Lung (tissue), 12 donors: ENCODE measurements around the gene KITLG. TPM values are rescaled to one million over a fixed set of nuclear protein-coding genes. Genes with fewer than 3 reads are reported as not detected.
A peak's percentile ranks its signal among the peaks of the same experiment; 100 is the strongest.

Experiments used
- ATAC-seq: fragments of 200-7000 bp; cut with Tn5 transposase; one replicate; pipeline ENCODE4 v1.9.1; 2020; ENCODE audit warnings: moderate number of reproducible peaks; ENCODE audit not compliant: insufficient read depth, low FRiP score
- DNase-seq, 3 donors: peaks; one replicate each; pipeline ENCODE4 v3.0.0-alpha.2; 2013 to 2017
- H3K27ac ChIP-seq, 2 donors: one replicate each; pipeline ENCODE4 v1.5.1; 2013; ENCODE audit warnings: mild to moderate bottlenecking in 2 of 2, moderate library complexity in 2 of 2, control low read depth in 1 of 2, inconsistent platforms in 1 of 2, low read depth in 1 of 2, low read length in 1 of 2
- H3K27me3 ChIP-seq, 3 donors: one replicate each; pipeline ENCODE4 v1.5.1; 2013; ENCODE audit warnings: low read length in 2 of 3; ENCODE audit not compliant: control insufficient read depth in 3 of 3, insufficient read depth in 3 of 3
- H3K36me3 ChIP-seq, 4 donors: one replicate each; pipeline ENCODE4 v1.5.1; 2013; ENCODE audit warnings: low read length in 4 of 4, mild to moderate bottlenecking in 1 of 4, moderate library complexity in 1 of 4; ENCODE audit not compliant: control insufficient read depth in 4 of 4, insufficient read depth in 4 of 4
- H3K4me1 ChIP-seq, 5 donors: one replicate each; pipeline ENCODE4 v1.5.1; 2013; ENCODE audit warnings: low read length in 5 of 5, mild to moderate bottlenecking in 2 of 5, moderate library complexity in 1 of 5; ENCODE audit not compliant: control insufficient read depth in 5 of 5, insufficient read depth in 5 of 5
- H3K4me3 ChIP-seq: one replicate; pipeline ENCODE4 v1.5.1; 2013; ENCODE audit warnings: mild to moderate bottlenecking, control low read depth, moderate library complexity
- H3K9ac ChIP-seq, 2 donors: one replicate each; pipeline ENCODE4 v1.5.1; 2013; ENCODE audit warnings: low read length in 2 of 2, control low read depth in 1 of 2; ENCODE audit not compliant: insufficient read depth in 1 of 2
- H3K9me3 ChIP-seq, 4 donors: one replicate each; pipeline ENCODE4 v1.5.1; 2013; ENCODE audit warnings: low read length in 3 of 4, mild to moderate bottlenecking in 1 of 4, moderate library complexity in 1 of 4; ENCODE audit not compliant: control insufficient read depth in 4 of 4, insufficient read depth in 3 of 4
- WGBS, 2 donors: extraction: QIAGEN DNeasy Blood & Tissue Kit; methylation state at CpG; one replicate each; pipeline ENCODE4 v1.1.7; 2013; 5-methylcytosine and 5-hydroxymethylcytosine counted together
- polyA plus RNA-seq, 2 donors: library from polyadenylated mRNA; stranded (reverse); fragments of 200-250 nt; gene quantifications; one replicate each; pipeline ENCODE4 v1.2.1, GENCODE V29; 2013
- total RNA-seq, 2 donors: library from RNA; depleted of rRNA in 1 of 2; stranded (reverse); fragments of >200 nt in 1 of 2; gene quantifications; one replicate each; pipeline ENCODE4 v1.2.1, GENCODE V29; 2014 to 2021
- TF ChIP-seq, protein P1 (sequence below): IDR thresholded peaks from 2 replicates; pipeline ENCODE4 v1.5.1; 2012; ENCODE audit warnings: mild to moderate bottlenecking; ENCODE audit errors: control extremely low read depth, extremely low read depth
- donor health status: control.
- donor health status: control.
- donor health status: Bipolar disorder and iron deficiency.
- donor health status: healthy.
- donor health status: DM: yes; HTN: yes; CAD: no.

Gene KITLG
- total and polyA plus RNA-seq, 4 donors = 13.7 to 142 (median 38.2) TPM

DNA sequence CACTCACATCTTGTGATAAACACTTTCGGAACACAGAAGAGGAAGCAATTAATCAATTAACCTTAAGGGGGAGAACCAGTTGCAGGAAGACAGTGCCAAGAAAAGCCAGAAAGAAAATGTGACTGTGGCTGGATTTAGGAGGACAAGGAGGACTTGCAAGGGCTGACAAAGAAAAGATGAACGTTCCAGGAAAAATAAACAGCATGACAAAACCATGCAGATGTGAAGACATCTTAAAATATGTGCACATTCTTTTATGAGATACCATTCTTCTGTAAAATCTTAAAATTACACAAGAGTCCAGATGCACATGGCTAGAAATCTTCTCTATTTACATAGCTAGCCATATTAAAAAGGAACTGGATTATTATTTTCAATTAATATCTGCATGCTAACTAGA lies 33.4 kb downstream of the KITLG start:
- no peak for ATAC-seq
- H3K9ac ChIP-seq = no peak overlapping the region
- H3K36me3 ChIP-seq = peaks cover 0 to 8% (median 3%) of the 10 kb centered on the region in 4 donors
- no peaks in the 10 kb centered on the region for H3K27me3 ChIP-seq
- no peak overlapping the region for H3K27ac ChIP-seq
- TF ChIP-seq, protein P1, sequence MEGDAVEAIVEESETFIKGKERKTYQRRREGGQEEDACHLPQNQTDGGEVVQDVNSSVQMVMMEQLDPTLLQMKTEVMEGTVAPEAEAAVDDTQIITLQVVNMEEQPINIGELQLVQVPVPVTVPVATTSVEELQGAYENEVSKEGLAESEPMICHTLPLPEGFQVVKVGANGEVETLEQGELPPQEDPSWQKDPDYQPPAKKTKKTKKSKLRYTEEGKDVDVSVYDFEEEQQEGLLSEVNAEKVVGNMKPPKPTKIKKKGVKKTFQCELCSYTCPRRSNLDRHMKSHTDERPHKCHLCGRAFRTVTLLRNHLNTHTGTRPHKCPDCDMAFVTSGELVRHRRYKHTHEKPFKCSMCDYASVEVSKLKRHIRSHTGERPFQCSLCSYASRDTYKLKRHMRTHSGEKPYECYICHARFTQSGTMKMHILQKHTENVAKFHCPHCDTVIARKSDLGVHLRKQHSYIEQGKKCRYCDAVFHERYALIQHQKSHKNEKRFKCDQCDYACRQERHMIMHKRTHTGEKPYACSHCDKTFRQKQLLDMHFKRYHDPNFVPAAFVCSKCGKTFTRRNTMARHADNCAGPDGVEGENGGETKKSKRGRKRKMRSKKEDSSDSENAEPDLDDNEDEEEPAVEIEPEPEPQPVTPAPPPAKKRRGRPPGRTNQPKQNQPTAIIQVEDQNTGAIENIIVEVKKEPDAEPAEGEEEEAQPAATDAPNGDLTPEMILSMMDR = no peak
- H3K4me3 ChIP-seq = no peak overlapping the region
- WGBS, 2 donors = 16 to 23% methylated on average over 2 of the region's 2 CpGs
- no peaks in the 10 kb centered on the region for H3K9me3 ChIP-seq
- DNase-seq = no peak
- peaks cover 0 to 10% (median 5%) of the 10 kb centered on the region in 5 donors for H3K4me1 ChIP-seq

DNA sequence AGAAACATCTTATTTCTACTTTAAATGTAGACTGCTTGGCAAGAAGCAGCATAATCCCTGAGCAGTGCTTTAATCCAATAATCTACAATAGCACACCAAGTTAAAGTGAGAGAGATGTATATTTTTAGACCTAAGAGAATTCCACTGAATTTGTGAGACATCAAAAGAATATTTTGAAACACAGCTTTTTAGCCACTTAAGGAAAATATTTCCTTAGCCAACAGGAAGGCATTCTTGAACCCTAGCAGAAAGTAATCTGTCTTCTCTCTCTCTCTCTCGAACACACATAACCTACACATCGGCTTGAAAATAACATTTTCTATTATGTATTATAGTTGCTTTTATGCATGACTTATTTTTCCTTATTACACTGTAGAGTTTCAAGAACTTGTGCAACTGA lies 34.0 kb downstream of the KITLG start:
- Histone ChIP-seq H3K9ac (no peak overlapping the region), H3K9me3 (no peaks in the 10 kb centered on the region), H3K4me3 (no peak overlapping the region), H3K27me3 (no peaks in the 10 kb centered on the region), H3K27ac (no peak overlapping the region), H3K36me3 (peaks cover 0 to 8% (median 3%) of the 10 kb centered on the region in 4 donors), H3K4me1 (peaks cover 0 to 10% (median 5%) of the 10 kb centered on the region in 5 donors)
- no peak for DNase-seq
- 59 to 84% methylated on average over 2 of the region's 2 CpGs for WGBS, 2 donors
- TF ChIP-seq, protein P1 = no peak
- ATAC-seq = no peak

DNA sequence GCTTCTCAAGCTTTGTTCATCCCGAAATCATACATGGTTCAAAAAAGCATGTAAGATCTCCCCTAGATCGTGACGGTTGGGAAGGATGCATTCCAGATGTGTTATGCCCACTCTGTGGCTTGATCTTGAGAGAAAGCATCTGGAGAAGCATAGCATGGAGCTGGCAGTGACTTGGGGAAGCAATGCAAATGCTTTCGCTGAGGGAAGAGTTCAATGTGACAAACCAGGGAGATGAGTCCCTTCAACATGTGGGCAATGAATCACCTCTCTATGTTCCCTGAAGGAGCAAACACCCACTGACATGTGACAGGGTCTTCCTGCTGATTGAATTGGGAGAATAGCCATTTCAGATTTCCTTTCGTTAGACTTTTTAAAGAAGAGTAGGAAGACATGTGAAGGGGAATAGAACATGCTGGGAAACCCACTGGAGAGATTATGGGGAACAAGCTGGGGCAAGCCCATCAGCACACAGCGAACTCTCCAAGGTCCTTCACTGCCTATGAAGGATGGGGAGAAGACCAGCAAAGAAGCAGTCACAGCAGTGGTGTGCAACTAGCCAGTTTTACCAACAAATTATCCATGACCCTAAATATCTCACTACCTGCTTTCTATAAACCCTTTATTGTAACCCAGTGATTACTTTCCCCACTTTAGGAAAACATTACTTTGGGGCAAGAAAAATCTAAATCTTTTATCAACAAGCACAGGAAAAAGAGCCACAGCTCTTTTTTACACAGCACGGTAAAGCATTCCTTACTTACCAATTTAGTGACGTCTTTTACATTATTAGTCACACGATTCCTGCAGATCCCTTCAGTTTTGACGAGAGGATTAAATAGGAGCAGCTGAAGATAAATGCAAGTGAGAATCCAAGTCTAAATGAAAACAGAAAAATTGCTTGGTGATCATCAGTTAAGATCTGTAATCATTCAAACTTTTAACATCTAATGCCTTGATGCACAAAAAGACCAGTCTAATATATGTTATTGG lies 35.0 kb downstream of the KITLG start:
- no peak overlapping the region for H3K9ac ChIP-seq
- ATAC-seq = no peak
- peak overlapping the region in 1 of 2 donors; percentile 15 for H3K27ac ChIP-seq

More for the DNA sequence above, 35.0 kb downstream of the KITLG start:
- H3K9me3 ChIP-seq = no peaks in the 10 kb centered on the region
- H3K36me3 ChIP-seq = peaks cover 0 to 8% (median 4%) of the 10 kb centered on the region in 4 donors
- peaks cover 0 to 10% (median 5%) of the 10 kb centered on the region in 5 donors for H3K4me1 ChIP-seq
- DNase-seq = peak; percentile 56 to 77 (median 73)
- no peak overlapping the region for H3K4me3 ChIP-seq
- H3K27me3 ChIP-seq = no peaks in the 10 kb centered on the region
- 86 to 88% methylated on average over 10 of the region's 10 CpGs for WGBS, 2 donors
- TF ChIP-seq, protein P1 = no peak
